ENCODE results near the gene DNAI1.

Gene DNAI1

GRCh38 chr9:34446468-34446891 lies 12.1 kb upstream of the DNAI1 start:
- TF ChIP-seq CTCF (IDR thresholded peaks at IDR 0.05; ENCODE audit: low read depth, low read length, missing control alignments): no peak
- DNase-seq: peak; percentile 36
- Histone ChIP-seq H3K4me3 (ENCODE audit: low read depth, low read length) (no peak overlapping the region), H3K36me3 (replicated peaks) (no peaks in the 10 kb centered on the region), H3K27ac (peak overlapping the region; percentile 0), H3K27me3 (replicated peaks) (no peaks in the 10 kb centered on the region)
- in situ Hi-C loops (cut with HindIII; ENCODE audit: low pct_ligation_motif_present, low sequenced_read_pairs): no loop called here

GRCh38 chr9:34446951-34447350 lies 11.7 kb upstream of the DNAI1 start:
- Histone ChIP-seq H3K27me3 (replicated peaks) (no peaks in the 10 kb centered on the region), H3K36me3 (replicated peaks) (no peaks in the 10 kb centered on the region), H3K27ac (no peak overlapping the region), H3K4me3 (ENCODE audit: low read depth, low read length) (no peak overlapping the region)
- no peak for TF ChIP-seq CTCF (IDR thresholded peaks at IDR 0.05; ENCODE audit: low read depth, low read length, missing control alignments)
- in situ Hi-C loops (cut with HindIII; ENCODE audit: low pct_ligation_motif_present, low sequenced_read_pairs): no loop called here
- no peak for DNase-seq

DNA sequence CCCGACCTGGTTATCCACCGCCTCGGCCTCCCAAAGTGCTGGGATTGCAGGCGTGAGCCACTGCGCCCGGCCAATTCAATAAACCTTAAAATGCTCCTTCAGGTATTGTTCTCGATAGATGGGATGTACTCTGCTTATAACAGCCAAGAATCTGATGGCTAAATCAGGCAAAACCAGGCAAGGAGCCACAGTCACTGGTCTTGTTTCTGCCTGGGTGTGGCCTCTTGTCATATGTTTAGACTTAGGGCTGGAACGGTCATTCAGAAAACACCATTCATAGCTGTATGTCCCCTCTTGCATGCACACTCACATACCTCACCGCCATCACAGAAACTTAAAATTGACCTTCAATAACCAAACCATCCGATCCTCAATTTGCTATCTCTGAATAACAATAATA lies 8.0 kb upstream of the DNAI1 start:
- no peak overlapping the region for H3K27ac ChIP-seq
- TF ChIP-seq CTCF (IDR thresholded peaks at IDR 0.05; ENCODE audit: low read depth, low read length, missing control alignments): no peak
- in situ Hi-C loops (cut with HindIII; ENCODE audit: low pct_ligation_motif_present, low sequenced_read_pairs): no loop called here
- H3K4me3 ChIP-seq (ENCODE audit: low read depth, low read length): no peak overlapping the region
- DNase-seq: no peak
- H3K36me3 ChIP-seq (replicated peaks): no peaks in the 10 kb centered on the region
- H3K27me3 ChIP-seq (replicated peaks): no peaks in the 10 kb centered on the region

- no peaks in the 10 kb centered on the region for H3K36me3 ChIP-seq (replicated peaks)
- H3K4me3 ChIP-seq (ENCODE audit: low read depth, low read length): no peak overlapping the region
- no peak for DNase-seq
- no peaks in the 10 kb centered on the region for H3K27me3 ChIP-seq (replicated peaks)
- no peak overlapping the region for H3K27ac ChIP-seq
- TF ChIP-seq CTCF (IDR thresholded peaks at IDR 0.05; ENCODE audit: low read depth, low read length, missing control alignments): no peak
- in situ Hi-C loops (cut with HindIII; ENCODE audit: low pct_ligation_motif_present, low sequenced_read_pairs): no loop called here
These were observed 7.5 kb upstream of the DNAI1 start for GRCh38 chr9:34451135-34451534.

- H3K36me3 ChIP-seq (replicated peaks): no peaks in the 10 kb centered on the region
- H3K27me3 ChIP-seq (replicated peaks): no peaks in the 10 kb centered on the region
- DNase-seq: no peak
- no peak overlapping the region for H3K4me3 ChIP-seq (ENCODE audit: low read depth, low read length)
- in situ Hi-C loops (cut with HindIII; ENCODE audit: low pct_ligation_motif_present, low sequenced_read_pairs): no loop called here
- no peak for TF ChIP-seq CTCF (IDR thresholded peaks at IDR 0.05; ENCODE audit: low read depth, low read length, missing control alignments)
- no peak overlapping the region for H3K27ac ChIP-seq
These were observed 7.1 kb upstream of the DNAI1 start for GRCh38 chr9:34451545-34451944.

- DNase-seq: no peak
- Histone ChIP-seq H3K36me3 (replicated peaks) (no peaks in the 10 kb centered on the region), H3K4me3 (ENCODE audit: low read depth, low read length) (no peak overlapping the region), H3K27ac (no peak overlapping the region), H3K27me3 (replicated peaks) (no peaks in the 10 kb centered on the region)
- in situ Hi-C loops (cut with HindIII; ENCODE audit: low pct_ligation_motif_present, low sequenced_read_pairs): no loop called here
- no peak for TF ChIP-seq CTCF (IDR thresholded peaks at IDR 0.05; ENCODE audit: low read depth, low read length, missing control alignments)
These were observed 6.0 kb upstream of the DNAI1 start for GRCh38 chr9:34452568-34452967.

Measured in brain microvascular endothelial cell (primary cell).